Neutrophil (primary cell): ENCODE data around the gene MRM3.

Source experiments
- H3K27ac ChIP-seq: fragments of 200-600 bp; sonication (generic); 2 replicates; pipeline ENCODE4 v1.5.1; 2016; ENCODE audit warnings: mild to moderate bottlenecking, moderate library complexity
- H3K27me3 ChIP-seq: fragments of 200-600 bp; sonication (generic); 2 replicates; pipeline ENCODE4 v1.6.0; 2016; ENCODE audit warnings: mild to moderate bottlenecking
- H3K36me3 ChIP-seq: fragments of 200-600 bp; sonication (generic); 2 replicates; pipeline ENCODE4 v1.5.1; 2017
- H3K4me1 ChIP-seq, 2 experiments: fragments of 200-600 bp in 1 of 2; sonication (generic) in 1 of 2; 1 replicate in 1 of 2; 2 replicates in 1 of 2; pipeline versions ENCODE4 v1.5.1 to v1.6.1; 2013 to 2016; ENCODE audit warnings: low read depth in 1 of 2, low read length in 1 of 2, mild to moderate bottlenecking in 1 of 2, moderate library complexity in 1 of 2; ENCODE audit not compliant: control insufficient read depth in 1 of 2, insufficient read depth in 1 of 2
- H3K4me3 ChIP-seq, 2 experiments: fragments of 200-600 bp in 1 of 2; sonication (generic) in 1 of 2; 1 replicate in 1 of 2; 2 replicates in 1 of 2; pipeline ENCODE4 v1.5.1; 2013 to 2016; ENCODE audit warnings: low read depth in 1 of 2, low read length in 1 of 2, mild to moderate bottlenecking in 1 of 2, moderate library complexity in 1 of 2
- H3K9me3 ChIP-seq: fragments of 200-600 bp; sonication (generic); 2 replicates; pipeline ENCODE4 v1.5.1; 2016
- TF ChIP-seq, protein P1 (sequence below): fragments of 200-600 bp; sonication (generic); IDR thresholded peaks from 2 replicates; pipeline ENCODE4 v1.5.1; 2016; ENCODE audit warnings: antibody characterized with exemption

The MRM3 gene

GRCh38 chr17:742147-742793, 39.9 kb upstream of the MRM3 start:
- TF ChIP-seq, protein P1, sequence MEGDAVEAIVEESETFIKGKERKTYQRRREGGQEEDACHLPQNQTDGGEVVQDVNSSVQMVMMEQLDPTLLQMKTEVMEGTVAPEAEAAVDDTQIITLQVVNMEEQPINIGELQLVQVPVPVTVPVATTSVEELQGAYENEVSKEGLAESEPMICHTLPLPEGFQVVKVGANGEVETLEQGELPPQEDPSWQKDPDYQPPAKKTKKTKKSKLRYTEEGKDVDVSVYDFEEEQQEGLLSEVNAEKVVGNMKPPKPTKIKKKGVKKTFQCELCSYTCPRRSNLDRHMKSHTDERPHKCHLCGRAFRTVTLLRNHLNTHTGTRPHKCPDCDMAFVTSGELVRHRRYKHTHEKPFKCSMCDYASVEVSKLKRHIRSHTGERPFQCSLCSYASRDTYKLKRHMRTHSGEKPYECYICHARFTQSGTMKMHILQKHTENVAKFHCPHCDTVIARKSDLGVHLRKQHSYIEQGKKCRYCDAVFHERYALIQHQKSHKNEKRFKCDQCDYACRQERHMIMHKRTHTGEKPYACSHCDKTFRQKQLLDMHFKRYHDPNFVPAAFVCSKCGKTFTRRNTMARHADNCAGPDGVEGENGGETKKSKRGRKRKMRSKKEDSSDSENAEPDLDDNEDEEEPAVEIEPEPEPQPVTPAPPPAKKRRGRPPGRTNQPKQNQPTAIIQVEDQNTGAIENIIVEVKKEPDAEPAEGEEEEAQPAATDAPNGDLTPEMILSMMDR = no peak
- H3K4me3 ChIP-seq = no peak overlapping the region
- H3K4me1 ChIP-seq = peaks cover 20 to 21% of the 10 kb centered on the region in 2 experiments
- H3K27ac ChIP-seq = no peak overlapping the region
- H3K9me3 ChIP-seq = no peaks in the 10 kb centered on the region
- H3K36me3 ChIP-seq = peaks cover 29% of the 10 kb centered on the region
- no peaks in the 10 kb centered on the region for H3K27me3 ChIP-seq

DNA sequence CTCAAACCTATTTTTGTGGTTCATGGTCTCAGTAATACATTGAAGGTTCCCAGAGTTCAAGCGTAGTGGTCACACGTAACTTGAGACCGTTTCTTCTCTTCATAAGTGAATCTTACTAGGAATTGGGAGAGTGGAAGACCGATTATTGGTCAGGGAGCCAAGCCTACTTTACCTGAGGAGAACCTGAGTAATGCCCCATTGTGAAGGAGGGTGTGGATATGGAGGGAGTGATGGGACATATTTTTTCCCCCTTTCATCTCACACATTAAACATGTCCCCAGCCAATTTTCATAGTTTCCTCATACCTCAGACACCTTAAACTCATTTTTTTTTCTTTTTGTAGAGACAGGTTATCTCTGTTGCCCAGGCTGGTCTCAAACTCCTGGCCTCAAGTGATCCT, 39.0 kb upstream of the MRM3 start:
- Histone ChIP-seq H3K4me1 (peaks cover 20 to 21% of the 10 kb centered on the region in 2 experiments), H3K36me3 (peaks cover 36% of the 10 kb centered on the region), H3K4me3 (no peak overlapping the region), H3K27ac (no peak overlapping the region), H3K27me3 (no peaks in the 10 kb centered on the region), H3K9me3 (no peaks in the 10 kb centered on the region)
- TF ChIP-seq, protein P1 = no peak

- TF ChIP-seq, protein P1 = no peak
- Histone ChIP-seq H3K27me3 (no peaks in the 10 kb centered on the region), H3K36me3 (peaks cover 37% of the 10 kb centered on the region), H3K9me3 (no peaks in the 10 kb centered on the region), H3K4me1 (peaks cover 14 to 15% of the 10 kb centered on the region in 2 experiments), H3K27ac (no peak overlapping the region), H3K4me3 (no peak overlapping the region)
These were observed 37.2 kb upstream of the MRM3 start for GRCh38 chr17:744937-745336.

DNA sequence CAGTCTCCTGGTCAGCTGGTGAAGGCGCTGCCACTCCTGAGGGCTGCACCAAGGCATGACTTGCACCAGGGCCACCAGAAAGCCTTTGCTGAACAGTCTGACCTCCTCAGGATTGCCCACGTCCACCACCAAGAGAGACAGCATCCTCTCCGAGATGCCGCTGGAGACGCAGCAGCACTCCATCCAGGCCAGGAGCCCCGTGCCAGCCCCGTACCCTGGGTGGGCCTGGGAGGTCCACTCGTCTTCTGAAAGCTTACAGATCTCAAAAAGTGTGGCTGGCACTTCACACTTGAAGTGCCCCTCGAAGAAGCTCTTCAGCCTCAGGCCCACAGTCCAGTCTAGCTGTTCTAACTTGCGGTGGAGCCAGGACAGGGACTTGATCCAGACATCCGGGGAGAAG, 36.7 kb upstream of the MRM3 start:
- no peaks in the 10 kb centered on the region for H3K27me3 ChIP-seq
- TF ChIP-seq, protein P1 = no peak
- no peak overlapping the region for H3K4me3 ChIP-seq
- H3K27ac ChIP-seq = no peak overlapping the region
- no peaks in the 10 kb centered on the region for H3K9me3 ChIP-seq
- peaks cover 37% of the 10 kb centered on the region for H3K36me3 ChIP-seq
- peaks cover 10 to 11% of the 10 kb centered on the region in 2 experiments for H3K4me1 ChIP-seq

- H3K9me3 ChIP-seq = no peaks in the 10 kb centered on the region
These were observed 36.0 kb upstream of the MRM3 start for GRCh38 chr17:746181-746580.

More at GRCh38 chr17:746181-746580, 36.0 kb upstream of the MRM3 start:
- H3K27ac ChIP-seq = no peak overlapping the region
- H3K36me3 ChIP-seq = peaks cover 37% of the 10 kb centered on the region
- no peaks in the 10 kb centered on the region for H3K27me3 ChIP-seq
- no peak overlapping the region for H3K4me3 ChIP-seq
- TF ChIP-seq, protein P1 = no peak
- H3K4me1 ChIP-seq = peaks cover 9% of the 10 kb centered on the region in 2 experiments
